Measurements from ENCODE around the gene RNF141.

GRCh38 chr11:10542776-10543175 lies 1.8 kb upstream of the RNF141 start:
- TF ChIP-seq MAX (IDR thresholded peaks at IDR 0.05; ENCODE audit: insufficient read depth, insufficient read length) (no peak), POLR2A (IDR thresholded peaks at IDR 0.05; ENCODE audit: low read depth, low read length) (no peak), EZH2 (IDR thresholded peaks at IDR 0.05; ENCODE audit: borderline replicate concordance, low read depth, low read length, severe bottlenecking) (no peak), CTCF (IDR thresholded peaks at IDR 0.05; ENCODE audit: extremely low read depth in 1 of 2, insufficient read depth in 1 of 2, low read depth in 1 of 2, low read length in 2 of 2) (no peak), POLR2AphosphoS5 (IDR thresholded peaks at IDR 0.05; ENCODE audit: insufficient read depth, low read depth, low read length) (no peak), FOS (IDR thresholded peaks at IDR 0.05; ENCODE audit: borderline replicate concordance, insufficient read depth, low read length) (no peak), JUN (IDR thresholded peaks at IDR 0.05; ENCODE audit: borderline replicate concordance, insufficient read depth, insufficient read length, low read depth) (no peak)
